Measurements from ENCODE around the gene CLEC3A.
"Not testable (repeated sequence)": the region's sequence is repeated elsewhere in the genome, so short reads cannot be mapped to it uniquely, and the experiment has no call there.

The CLEC3A gene

GRCh38 chr16:78022347-78023060 lies at the start of gene CLEC3A:
CLEC3A (plus strand) TSS chr16:78022548; CDS start chr16:78022627, 79 bp downstream.
- DNase-seq (ENCODE audit: insufficient read length, low spot score) (no peak), FAIRE-seq (no peak)

DNA sequence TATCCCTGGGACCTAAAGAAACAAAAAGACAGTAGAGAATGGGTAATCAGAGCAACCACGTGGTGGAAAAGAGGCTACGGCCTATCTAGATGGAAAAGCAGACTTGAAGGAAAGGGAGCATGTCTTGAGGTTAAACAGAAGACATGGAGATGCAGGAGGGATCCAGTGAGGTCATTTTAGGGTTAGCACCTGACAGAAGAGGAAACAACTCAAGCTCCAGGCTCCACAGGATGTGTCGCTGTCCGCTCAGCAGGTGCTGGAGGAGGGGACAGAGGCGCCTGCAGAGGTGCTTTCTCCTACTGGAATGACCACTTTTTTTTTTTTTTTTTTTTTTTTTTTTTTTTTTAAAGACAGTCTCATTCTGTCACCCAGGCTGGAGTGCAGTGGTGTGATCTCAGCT lies 47.5 kb upstream of the CLEC3A start:
- DNase-seq (ENCODE audit: insufficient read length, low spot score): no peak
- no peak for FAIRE-seq

DNA sequence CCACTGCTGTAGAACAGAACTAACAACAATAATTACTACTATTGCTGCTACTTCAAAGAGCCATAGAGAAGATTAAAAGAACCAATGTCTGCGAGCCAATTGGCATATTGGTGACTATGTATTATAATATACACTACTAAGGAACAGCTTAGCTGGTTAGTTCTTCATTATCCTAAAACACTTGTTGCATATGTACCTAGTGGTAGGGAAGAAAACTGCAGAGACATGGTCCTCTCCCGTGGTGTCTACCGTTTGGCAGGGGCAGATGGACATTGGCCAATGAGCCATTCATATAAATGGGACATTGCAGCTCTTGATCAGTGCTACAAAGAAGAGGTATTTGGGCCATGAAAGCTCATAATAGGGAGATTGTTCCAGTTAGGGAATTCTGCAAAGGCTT lies 46.4 kb upstream of the CLEC3A start:
- no peak for DNase-seq (ENCODE audit: insufficient read length, low spot score)

DNA sequence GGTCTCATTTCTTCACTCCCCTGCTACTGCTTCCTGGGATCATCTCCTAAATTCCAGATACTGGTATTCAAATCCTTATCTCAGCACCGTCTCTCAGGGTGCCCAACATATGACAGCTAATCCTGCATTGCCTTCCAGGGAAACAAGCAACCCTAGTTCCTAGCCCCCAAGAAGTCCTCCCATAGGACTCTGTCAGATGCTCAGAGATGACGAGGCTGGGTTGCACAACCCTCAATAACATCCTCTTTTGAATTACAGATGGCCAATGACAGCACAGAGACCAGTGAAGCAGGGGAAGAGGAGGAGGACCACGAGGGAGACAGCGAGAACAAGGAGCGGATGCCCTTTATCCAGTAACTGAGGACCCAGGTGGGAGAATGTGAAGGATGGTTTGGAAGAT lies 45.0 kb upstream of the CLEC3A start:
- no peak for DNase-seq (ENCODE audit: insufficient read length, low spot score)
- no peak for FAIRE-seq

More for the DNA sequence above, 46.4 kb upstream of the CLEC3A start:
- FAIRE-seq: no peak

DNA sequence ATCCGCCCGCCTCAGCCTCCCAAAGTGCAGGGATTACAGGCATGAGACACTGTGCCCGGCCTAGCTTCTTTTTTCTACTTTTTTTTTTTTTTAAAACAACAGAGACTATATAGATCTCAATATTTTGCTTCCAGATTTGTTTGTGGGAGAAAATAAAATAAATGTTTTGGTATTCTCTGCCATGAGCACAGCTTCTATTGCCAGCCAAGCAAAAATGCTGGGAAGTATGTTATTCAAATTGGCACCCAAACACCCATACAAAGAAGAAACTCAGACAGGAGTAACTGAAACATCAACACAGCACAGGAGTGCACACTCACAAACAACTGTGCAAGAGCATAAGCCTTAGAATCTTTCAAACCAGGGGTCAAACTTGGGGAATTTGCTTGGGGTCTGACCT lies 37.2 kb upstream of the CLEC3A start:
- no peak for FAIRE-seq
- DNase-seq (ENCODE audit: insufficient read length, low spot score): no peak

DNA sequence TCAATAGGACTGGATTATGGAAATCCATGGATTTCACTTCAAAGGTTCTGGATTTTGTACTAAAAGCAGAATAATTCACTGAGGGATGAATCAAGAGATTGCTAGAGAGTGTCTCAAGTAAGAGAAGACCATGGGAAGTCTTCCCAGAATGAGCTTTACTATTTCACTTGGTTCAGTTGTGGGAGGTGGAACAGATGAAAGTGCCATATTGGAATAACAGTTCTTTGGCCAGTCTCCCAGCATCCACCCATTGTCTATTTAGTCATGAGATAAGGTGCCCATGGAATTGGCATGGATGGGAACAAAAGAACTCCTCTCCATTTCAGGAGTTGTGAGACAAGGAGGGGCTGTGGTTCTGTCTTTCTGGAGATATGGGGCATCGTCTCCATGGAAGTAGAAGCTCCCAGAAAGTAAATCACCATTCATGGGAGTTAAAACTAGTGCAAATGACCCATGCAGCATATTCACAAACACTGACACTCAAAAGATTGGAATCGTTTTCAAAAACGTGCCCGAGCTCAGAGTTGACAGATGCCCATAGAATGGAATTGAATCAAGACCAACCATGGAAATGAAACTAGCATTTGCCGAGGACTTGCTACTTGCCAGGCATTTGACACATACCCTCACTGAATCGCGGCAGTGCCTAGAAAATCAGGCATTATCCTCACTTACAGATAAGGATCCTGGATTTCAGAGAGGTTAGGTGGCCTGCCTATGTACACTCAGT lies 36.2 kb upstream of the CLEC3A start:
- no peak for FAIRE-seq
- no peak for DNase-seq (ENCODE audit: insufficient read length, low spot score)

GRCh38 chr16:77987810-77988209 lies 34.5 kb upstream of the CLEC3A start:
- FAIRE-seq (no peak), DNase-seq (ENCODE audit: insufficient read length, low spot score) (no peak)

DNA sequence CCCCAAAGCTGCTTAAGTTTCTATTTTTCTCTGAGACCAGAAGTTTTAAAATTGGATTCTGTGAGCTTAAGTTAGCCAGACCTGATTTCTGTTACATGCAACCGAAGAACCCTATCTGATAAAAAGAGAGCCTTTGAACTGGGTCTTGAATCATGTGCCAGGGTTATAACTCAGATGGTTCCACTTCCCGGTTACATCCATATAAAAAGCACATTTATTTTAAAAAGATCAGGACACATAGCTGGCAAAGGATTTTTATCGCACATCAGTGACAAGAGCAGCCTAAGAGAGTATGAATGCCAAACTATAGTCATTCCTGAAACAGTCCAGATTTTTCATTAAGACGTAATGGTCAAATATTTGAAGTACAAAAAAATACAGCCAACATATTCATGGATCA lies 32.5 kb upstream of the CLEC3A start:
- no peak for DNase-seq (ENCODE audit: insufficient read length, low spot score)
- FAIRE-seq: no peak

DNA sequence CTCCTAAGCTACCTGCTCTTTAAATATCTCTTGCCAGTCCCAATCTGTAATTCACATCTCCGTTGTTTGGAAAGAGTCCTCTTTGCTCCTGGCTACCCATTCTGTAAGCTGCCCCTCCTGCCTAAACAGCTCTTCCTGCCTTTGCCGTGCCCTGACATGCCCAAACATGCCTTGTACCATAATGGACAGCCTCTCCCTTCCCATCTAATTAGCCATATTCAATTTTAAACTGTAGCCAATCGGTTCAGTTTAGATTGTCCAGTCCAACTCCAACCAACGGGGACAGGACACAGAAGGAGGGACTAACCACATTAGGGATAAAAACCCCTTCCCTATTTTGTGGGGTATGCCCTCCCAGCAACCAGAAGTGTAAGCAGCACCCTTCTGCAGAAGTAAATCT lies 30.6 kb upstream of the CLEC3A start:
- DNase-seq (ENCODE audit: insufficient read length, low spot score) (no peak), FAIRE-seq (no peak)

DNA sequence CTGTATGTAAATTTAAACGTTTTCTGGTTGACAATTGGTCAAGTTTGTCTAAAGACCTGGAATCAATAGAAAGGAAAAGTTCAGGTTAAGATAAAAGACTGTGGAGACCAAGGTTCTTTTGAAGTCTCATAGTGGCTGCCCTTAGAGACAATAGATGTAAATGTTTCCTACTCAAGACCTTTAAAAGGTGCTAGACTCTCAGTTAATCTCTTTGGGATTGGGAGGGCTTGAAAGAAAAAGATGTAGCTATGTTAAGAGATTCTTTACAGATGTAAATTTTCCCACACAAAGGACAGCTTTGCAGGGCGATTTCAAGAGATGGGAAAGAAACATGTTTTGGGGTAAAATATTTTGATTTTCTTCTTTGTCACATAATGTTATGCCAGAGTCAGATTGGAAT lies 30.0 kb upstream of the CLEC3A start:
- not testable (repeated sequence) for DNase-seq (ENCODE audit: insufficient read length, low spot score); FAIRE-seq

GRCh38 chr16:77993111-77993985 lies 29.0 kb upstream of the CLEC3A start:
- no peak for FAIRE-seq
- DNase-seq (ENCODE audit: insufficient read length, low spot score): no peak

DNA sequence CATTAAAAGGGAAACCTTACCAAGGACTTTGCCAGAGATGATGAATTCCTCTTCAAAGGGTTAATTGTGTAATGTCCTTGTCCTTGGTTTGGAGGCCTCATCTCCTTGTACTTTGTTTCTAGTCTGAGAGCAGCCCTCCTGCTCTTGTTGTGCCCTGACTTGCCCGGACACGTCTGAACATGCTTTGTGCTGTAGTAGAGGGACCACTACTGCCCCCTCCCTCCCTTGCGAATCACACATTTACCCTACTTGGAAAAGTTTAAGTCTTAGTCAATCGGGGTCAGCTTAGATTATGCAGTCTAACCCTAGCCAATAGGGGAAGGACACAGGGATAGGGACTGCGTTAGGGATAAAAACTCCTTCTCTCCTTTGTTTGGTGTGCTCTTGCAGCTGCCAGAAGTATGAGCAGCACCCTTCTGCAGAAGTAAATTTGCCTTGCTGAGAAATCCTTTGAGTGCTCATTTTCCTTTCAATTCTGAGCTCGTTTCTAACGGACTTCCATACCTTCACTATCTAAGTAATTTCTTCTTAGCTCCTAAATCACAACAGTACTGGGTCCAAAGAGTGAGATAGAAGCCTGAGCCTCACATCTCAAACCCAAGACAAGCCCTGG lies 26.4 kb upstream of the CLEC3A start:
- FAIRE-seq (no peak), DNase-seq (ENCODE audit: insufficient read length, low spot score) (no peak)

DNA sequence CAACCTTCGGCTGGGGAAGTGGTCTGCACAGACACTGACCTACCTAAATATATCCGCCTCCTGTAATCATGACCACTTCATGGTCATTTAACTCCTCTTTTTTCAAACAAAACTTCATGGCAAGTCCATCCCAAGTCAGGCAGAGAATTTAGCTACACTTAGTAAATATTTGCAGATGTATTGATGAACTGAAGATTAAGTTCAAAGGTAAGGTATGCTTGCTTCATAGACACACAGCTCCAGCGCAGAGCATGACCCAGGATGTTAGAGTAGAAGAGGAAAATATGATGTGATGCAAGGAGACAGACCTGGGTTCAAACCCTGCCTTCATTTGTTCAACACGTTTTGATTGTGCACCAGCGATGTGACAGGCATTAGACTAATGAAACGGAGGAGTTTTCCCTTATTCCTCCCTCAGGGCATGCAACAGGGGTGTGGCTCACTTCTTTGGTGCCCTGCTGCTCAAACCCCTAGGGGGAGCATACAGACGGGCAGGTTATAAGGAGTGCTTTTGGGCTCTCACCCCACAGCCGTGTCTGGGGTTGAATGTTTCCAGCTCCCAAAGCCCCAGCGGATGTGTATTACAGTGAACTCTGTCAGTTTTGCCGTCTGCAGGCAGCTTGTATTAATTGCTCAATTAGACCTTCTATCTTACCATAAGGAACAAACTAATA lies 23.9 kb upstream of the CLEC3A start:
- DNase-seq (ENCODE audit: insufficient read length, low spot score) (no peak), FAIRE-seq (no peak)

DNA sequence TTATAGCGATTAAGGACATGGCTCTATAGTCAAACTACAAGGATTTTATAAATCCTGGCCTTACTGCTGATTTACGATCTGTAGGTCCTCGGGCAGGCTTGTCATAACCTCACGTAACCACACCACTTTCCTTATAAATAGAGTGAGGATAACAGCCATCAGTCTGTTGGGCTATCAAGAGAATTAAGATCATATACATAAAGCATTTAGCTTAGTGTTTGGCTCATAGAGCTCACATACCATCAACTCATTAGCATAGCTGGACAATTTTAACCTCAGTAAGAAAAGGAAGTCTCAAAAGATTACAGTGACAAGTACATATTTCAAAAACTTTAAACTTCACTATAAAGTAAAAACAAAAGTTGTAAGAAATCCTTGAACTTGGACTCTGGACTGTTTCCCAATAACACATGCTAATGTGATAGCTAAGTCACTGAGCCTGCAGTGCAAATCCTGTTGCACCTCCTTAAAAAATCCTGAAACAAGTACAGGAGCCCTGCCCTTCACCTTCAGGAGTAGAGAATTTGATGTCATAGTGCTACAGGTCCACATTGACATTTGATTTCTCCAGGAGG lies 20.8 kb upstream of the CLEC3A start:
- DNase-seq (ENCODE audit: insufficient read length, low spot score) (no peak), FAIRE-seq (no peak)

GRCh38 chr16:78002915-78003538 lies 19.3 kb upstream of the CLEC3A start:
- DNase-seq (ENCODE audit: insufficient read length, low spot score) (peak; percentile 80), FAIRE-seq (peak; percentile 90)

- FAIRE-seq: no peak
These were observed 17.8 kb upstream of the CLEC3A start for GRCh38 chr16:78004517-78004916.

GRCh38 chr16:78005881-78006280 lies 16.5 kb upstream of the CLEC3A start:
- no peak for FAIRE-seq

More at GRCh38 chr16:78004517-78004916, 17.8 kb upstream of the CLEC3A start:
- DNase-seq (ENCODE audit: insufficient read length, low spot score): no peak

GRCh38 chr16:78007121-78007520 lies 15.2 kb upstream of the CLEC3A start:
- FAIRE-seq: no peak

More at GRCh38 chr16:78005881-78006280, 16.5 kb upstream of the CLEC3A start:
- DNase-seq (ENCODE audit: insufficient read length, low spot score): no peak

DNA sequence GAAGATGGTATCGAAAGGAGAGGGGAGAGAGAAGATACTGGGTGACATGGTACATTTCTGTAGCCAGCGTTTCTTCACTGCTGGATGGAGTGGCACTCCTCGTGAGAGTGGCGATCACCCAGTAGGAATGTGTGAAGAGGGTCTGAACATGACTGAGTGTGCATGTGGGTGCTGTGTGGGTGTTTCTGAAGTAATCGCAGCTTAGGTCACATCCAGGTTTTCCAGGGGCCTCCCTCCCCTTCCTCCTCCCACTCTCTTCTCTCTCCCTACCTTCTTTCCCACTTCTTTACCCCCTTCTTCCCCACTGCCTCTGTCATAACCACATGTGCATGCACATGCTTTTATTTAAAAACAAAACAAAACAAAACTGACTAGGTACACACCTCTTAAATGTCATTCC lies 1.8 kb downstream of the CLEC3A start:
- no peak for DNase-seq (ENCODE audit: insufficient read length, low spot score)
- FAIRE-seq: no peak

More at GRCh38 chr16:78007121-78007520, 15.2 kb upstream of the CLEC3A start:
- no peak for DNase-seq (ENCODE audit: insufficient read length, low spot score)
